ENCODE data around the gene GFRAL.

GFRAL gene

GRCh38 chr6:55433446-55434130 is 106.3 kb downstream of the GFRAL start:
- no peak for DNase-seq

- DNase-seq, result no peak
Observed at GRCh38 chr6:55437141-55437540, 109.9 kb downstream of the GFRAL start.

- no peak for DNase-seq
Observed at GRCh38 chr6:55438203-55438602, 110.9 kb downstream of the GFRAL start.

- no peak for DNase-seq
Observed at GRCh38 chr6:55443238-55444134, 116.2 kb downstream of the GFRAL start.

- DNase-seq, result no peak
Observed at GRCh38 chr6:55445648-55446204, 118.5 kb downstream of the GFRAL start.

DNA sequence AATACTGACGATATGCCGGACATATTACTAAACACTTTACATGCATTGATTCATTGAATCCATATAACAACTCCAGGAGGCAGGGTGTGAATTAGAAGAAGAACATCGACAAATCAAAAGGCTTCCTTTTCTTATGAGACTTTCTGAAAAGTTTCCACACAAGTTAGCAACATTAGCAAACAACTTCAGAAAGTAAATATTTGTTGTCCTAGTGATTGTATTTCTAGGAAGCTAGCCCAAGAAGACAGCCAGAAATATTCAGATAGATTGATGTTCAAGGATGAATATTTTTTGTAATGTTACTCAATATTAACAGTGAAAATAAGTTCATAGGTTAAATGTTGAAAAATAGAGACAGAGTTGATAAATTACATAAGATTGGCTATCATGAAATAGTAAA is 120.6 kb downstream of the GFRAL start:
- DNase-seq, result no peak

- DNase-seq, result no peak
Observed at GRCh38 chr6:55448451-55448850, 121.2 kb downstream of the GFRAL start.

- no peak for DNase-seq
Observed at GRCh38 chr6:55449225-55449624, 122.0 kb downstream of the GFRAL start.

DNA sequence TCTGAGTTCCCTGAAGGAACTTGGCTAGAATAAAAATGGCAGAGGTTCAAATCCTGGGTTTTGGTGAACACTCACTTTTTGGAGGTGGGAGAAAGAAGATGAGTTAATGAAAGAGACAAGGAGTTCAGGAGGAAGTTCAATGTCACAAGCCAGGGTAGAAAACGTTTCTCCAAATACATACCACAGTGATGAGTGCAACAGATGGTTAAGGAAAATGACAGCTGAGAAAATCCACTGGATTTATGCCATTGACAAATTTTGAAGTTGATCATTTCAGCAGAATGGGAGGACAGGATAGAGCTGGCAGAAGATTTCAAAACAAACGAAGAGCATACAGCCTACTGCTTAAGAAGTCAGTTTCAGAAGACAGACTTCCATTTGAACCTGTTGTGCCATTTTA is 122.7 kb downstream of the GFRAL start:
- DNase-seq, result no peak

Data from effector CD4-positive, alpha-beta T cell (primary cell).